ENCODE data around the gene RNF175.

Gene RNF175

DNA sequence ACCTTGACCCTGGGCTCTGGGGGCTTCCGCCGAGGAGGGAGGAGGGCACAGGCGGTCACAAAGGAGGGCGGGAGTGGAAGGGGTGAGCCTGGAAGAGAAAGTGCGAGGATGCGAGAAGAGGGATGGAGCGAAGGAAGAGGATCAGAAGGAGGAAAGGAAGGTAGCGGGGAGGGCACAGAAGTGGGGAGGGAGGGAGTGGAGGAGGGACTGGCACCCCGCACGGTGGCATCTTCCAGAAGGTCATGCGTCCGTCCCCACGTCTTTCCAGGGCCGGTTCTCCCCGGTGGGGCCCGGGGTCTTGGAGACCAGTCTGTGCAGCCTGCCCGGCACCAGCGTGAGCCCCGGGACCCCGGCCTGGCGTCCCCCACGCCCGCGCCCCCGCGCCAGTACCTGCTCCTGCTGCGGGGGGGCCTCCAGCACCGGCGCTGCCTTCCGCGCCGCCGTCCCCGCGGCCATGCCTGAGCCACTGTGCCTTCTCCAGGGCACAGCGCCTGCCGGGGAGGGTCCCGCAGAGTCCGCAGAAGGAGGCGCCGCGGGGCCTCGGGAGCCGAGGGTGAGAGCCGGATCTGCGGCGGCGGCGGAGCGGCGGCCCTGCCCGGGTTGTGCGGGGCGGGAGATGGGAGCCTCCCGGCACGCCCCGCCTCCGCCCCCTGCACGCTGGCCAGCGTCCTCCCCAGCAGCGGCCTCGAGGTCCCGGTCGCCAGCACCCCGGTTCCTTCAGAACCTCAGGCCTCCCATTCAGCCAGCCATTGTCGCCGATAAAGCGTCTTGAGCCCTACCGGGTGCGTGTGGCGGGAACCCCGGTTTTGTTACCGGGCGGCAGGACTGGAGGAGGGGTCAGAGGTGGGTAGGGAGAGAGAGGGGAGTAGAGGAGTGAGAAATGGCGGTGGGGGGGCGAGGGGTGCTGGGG, at the start of gene RNF175:
Gene RNF175, minus strand, starts transcription at position 618 of the 910 bp plus-strand sequence. Its CDS starts 162 bp downstream, at position 456.
- no peak for FAIRE-seq

GRCh38 chr4:153809307-153809706, 49.5 kb upstream of the RNF175 start:
- no peak for FAIRE-seq

DNA sequence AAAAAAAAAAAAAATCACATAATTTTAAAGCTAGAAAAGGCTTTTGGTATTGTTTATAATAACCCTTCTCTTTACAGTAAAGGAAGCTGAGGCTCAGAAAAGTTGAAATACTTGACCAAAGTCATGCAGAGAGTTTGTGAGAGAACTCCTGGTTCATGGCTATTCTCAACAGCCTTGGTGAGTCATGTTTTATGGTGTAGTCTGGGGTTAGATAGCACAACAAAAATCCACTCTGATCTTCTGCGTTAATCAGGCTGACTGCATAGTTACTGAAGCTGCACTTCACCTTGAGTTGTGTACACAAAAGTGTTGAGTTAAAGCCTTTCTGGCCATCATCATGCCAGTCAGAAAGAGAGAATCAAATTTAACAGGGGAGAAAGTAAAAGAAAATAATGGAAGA, 48.4 kb upstream of the RNF175 start:
- FAIRE-seq = no peak

DNA sequence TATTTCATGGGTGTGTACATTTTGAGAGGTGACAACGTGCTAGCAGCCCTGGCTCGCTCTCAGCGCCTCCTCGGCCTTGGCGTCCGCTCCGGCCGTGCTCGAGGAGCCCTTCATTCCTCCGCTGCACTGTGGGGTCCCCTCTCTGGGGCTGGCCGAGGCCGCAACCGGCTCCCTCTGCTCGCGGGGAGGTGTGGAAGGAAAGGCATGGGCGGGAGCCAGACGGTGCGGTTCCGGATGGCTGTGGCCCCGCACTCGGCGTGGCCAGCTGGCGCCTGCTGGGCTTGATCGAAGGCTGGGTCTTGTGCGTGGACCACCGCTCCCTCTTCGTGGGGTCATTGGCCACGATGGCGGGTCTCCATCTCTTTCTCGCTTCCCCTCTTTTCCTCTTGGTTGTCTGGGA, 46.2 kb upstream of the RNF175 start:
- FAIRE-seq = no peak

GRCh38 chr4:153804722-153805121, 44.9 kb upstream of the RNF175 start:
- FAIRE-seq = no peak

DNA sequence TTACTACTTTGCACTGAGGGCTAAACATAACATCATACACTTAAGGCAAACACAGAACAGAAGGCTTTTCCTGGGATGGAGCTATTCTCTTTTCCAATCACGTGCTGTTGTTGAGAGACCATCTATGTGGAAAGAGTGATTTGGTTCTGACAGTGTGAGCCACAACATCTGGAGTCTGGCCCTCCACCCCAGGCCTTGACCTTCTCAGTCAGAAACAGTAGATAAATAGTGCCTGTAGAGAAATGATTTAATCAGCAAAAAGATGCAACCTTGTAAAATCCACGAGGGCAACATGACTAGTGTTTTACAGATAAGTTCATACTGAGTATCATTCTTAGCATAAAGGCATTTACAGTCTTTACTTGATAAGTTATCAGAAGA, 39.9 kb upstream of the RNF175 start:
- no peak for FAIRE-seq

DNA sequence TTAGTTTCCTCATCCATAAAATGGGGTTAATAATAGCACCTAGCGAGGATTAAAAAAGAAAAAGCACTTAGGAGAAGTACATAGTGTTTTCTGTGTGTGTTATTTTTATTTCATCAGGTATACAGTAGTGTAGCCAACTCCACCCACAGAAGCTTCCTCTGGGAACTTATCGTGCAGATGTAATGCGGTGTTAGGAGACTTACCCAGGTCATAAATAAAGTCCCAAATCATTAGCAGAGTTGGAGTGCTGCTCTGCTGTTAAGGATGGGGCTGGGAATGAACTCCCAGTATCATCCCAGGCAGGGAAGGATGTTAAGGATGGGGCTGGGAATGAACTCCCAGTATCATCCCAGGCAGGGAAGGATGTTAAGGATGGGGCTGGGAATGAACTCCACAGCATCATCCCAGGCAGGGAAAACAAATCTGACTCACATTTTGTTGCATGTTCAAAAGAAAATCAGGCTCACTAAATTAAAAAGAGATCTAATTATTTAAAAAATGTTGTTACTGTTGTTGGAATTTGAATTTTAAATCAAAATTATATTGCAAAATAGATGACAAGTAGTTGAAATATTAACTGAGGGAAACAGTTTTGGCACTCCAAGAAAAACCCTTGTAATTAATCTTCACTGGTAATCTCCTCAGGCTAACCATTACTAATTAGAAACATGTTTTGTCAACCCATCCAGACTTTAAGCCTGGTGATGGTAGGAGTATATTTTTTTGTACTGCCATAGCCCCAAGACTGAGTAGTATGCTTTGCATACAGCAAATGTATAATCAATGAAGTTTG, 39.3 kb upstream of the RNF175 start:
- FAIRE-seq = no peak

- no peak for FAIRE-seq
These were observed 38.6 kb upstream of the RNF175 start for GRCh38 chr4:153798420-153798819.

- FAIRE-seq = no peak
These were observed 34.2 kb upstream of the RNF175 start for GRCh38 chr4:153794006-153794405.

- no peak for FAIRE-seq
These were observed 32.9 kb upstream of the RNF175 start for GRCh38 chr4:153792618-153793247.

- FAIRE-seq = no peak
These were observed 32.2 kb upstream of the RNF175 start for GRCh38 chr4:153791746-153792617.

GRCh38 chr4:153790962-153791551, 31.2 kb upstream of the RNF175 start:
- no peak for FAIRE-seq

GRCh38 chr4:153790500-153790865, 30.7 kb upstream of the RNF175 start:
- no peak for FAIRE-seq

- FAIRE-seq = no peak
These were observed 30.1 kb upstream of the RNF175 start for GRCh38 chr4:153789741-153790499.

GRCh38 chr4:153788413-153789276, 28.8 kb upstream of the RNF175 start, which contains the start of gene SFRP2:
Gene SFRP2, minus strand, starts transcription at chr4:153789083. Its CDS starts 248 bp downstream, at chr4:153788835.
- FAIRE-seq = no peak

DNA sequence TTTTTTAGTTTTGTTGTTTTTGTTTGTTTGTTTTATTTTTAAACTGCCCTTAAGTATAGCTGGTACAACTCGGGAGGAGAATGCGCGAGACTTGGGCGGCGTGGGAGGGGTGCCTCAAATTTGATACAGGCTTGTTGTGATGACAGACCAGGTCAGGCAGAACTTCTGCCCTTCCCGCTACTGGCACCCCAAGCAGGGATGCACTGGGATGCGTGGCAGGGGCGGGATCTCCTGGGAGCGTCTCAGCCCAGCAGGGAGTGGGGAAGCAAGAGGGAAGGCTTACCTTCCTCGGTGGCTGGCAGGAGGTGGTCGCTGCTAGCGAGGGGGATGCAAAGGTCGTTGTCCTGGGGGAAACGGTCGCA, 28.2 kb upstream of the RNF175 start:
- FAIRE-seq = no peak

GRCh38 chr4:153787575-153787974, 27.8 kb upstream of the RNF175 start:
- no peak for FAIRE-seq

GRCh38 chr4:153787061-153787560, 27.3 kb upstream of the RNF175 start:
- FAIRE-seq = no peak

- FAIRE-seq = peak; percentile 79
These were observed 26.3 kb upstream of the RNF175 start for GRCh38 chr4:153785910-153786721.

Data from G401.6 (cell line).